Gastroesophageal sphincter (tissue), 3 donors: Measurements from ENCODE around the gene CPA5.

Experiments used
- EP300 ChIP-seq: sonication (generic); formaldehyde crosslinking; IDR thresholded peaks from one replicate; pipeline ENCODE4 v1.6.1; 2017; ENCODE audit warnings: antibody characterized with exemption, mild to moderate bottlenecking
- POLR2A ChIP-seq, 2 donors: fragments of 450-650 bp; IDR thresholded peaks; one replicate each; pipeline ENCODE4 v1.6.1; 2017; ENCODE audit warnings: antibody characterized with exemption in 2 of 2, mild to moderate bottlenecking in 2 of 2, moderate library complexity in 1 of 2
- TF ChIP-seq, protein P1 (sequence below), 4 experiments: fragments of 200-600 bp in 2 of 4; fragments of 450-650 bp in 2 of 4; sonication (generic) in 1 of 4; IDR thresholded peaks; one replicate each; pipeline ENCODE4 v1.5.1; 2017 to 2019; ENCODE audit warnings: antibody characterized with exemption in 4 of 4, mild to moderate bottlenecking in 2 of 4, moderate library complexity in 2 of 4

- TF ChIP-seq, protein P1, sequence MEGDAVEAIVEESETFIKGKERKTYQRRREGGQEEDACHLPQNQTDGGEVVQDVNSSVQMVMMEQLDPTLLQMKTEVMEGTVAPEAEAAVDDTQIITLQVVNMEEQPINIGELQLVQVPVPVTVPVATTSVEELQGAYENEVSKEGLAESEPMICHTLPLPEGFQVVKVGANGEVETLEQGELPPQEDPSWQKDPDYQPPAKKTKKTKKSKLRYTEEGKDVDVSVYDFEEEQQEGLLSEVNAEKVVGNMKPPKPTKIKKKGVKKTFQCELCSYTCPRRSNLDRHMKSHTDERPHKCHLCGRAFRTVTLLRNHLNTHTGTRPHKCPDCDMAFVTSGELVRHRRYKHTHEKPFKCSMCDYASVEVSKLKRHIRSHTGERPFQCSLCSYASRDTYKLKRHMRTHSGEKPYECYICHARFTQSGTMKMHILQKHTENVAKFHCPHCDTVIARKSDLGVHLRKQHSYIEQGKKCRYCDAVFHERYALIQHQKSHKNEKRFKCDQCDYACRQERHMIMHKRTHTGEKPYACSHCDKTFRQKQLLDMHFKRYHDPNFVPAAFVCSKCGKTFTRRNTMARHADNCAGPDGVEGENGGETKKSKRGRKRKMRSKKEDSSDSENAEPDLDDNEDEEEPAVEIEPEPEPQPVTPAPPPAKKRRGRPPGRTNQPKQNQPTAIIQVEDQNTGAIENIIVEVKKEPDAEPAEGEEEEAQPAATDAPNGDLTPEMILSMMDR (IDR thresholded peaks at IDR 0.05), result no peak
- TF ChIP-seq POLR2A (IDR thresholded peaks at IDR 0.05) (no peak), EP300 (no peak)
Measured at GRCh38 chr7:130351791-130352090, 7.1 kb downstream of the CPA5 start.
